Pancreas (tissue), 10 donors: ENCODE data around the gene GPR152. TPM values are rescaled to one million over a fixed set of nuclear protein-coding genes. Genes with fewer than 3 reads are reported as not detected.

Experiments used
- ATAC-seq, 4 donors: fragments of 200-7000 bp; cut with Tn5 transposase; one replicate each; pipeline versions ENCODE4 v1.8.0 to v1.9.1; 2020; ENCODE audit warnings: mild to moderate bottlenecking in 4 of 4, moderate library complexity in 4 of 4
- DNase-seq, 6 donors: peaks; one replicate each; pipeline ENCODE4 v3.0.0-alpha.2; 2020
- FAIRE-seq: peaks from 2 replicates; lab custom pipeline; 2012; peaks lifted over from hg19 to GRCh38; lab: Jason Lieb, UNC
- H3K27ac ChIP-seq, 4 donors: fragments of 200-600 bp; sonication (generic); 1 replicate in 3 of 4; 2 replicates in 1 of 4; pipeline versions ENCODE4 v1.5.0 to v1.8.0; 2020
- H3K27me3 ChIP-seq, 4 donors: fragments of 200-600 bp; one replicate each; pipeline ENCODE4 v1.8.0; 2021
- H3K36me3 ChIP-seq, 3 donors: fragments of 200-600 bp; sonication (generic) in 1 of 3; one replicate each; pipeline versions ENCODE4 v1.5.0 to v1.8.0; 2020 to 2021
- H3K4me1 ChIP-seq, 3 donors: fragments of 200-600 bp; one replicate each; pipeline ENCODE4 v1.8.0; 2021
- H3K4me3 ChIP-seq, 4 donors: fragments of 200-600 bp; sonication (generic) in 2 of 4; one replicate each; pipeline versions ENCODE4 v1.5.0 to v1.8.0; 2020 to 2021
- H3K9me3 ChIP-seq, 4 donors: fragments of 200-600 bp; one replicate each; pipeline ENCODE4 v1.8.0; 2021
- CTCF ChIP-seq, 4 donors: fragments of 200-600 bp; sonication (generic) in 3 of 4; IDR thresholded peaks; one replicate each; pipeline versions ENCODE4 v1.5.0 to v1.8.0; 2021; ENCODE audit warnings: antibody characterized with exemption in 4 of 4
- WGBS, 2 donors: extraction: QIAGEN DNeasy Blood & Tissue Kit; methylation state at CpG; one replicate each; pipeline ENCODE4 v1.1.7; 2013; 5-methylcytosine and 5-hydroxymethylcytosine counted together
- intact Hi-C, 3 donors: fragments of 100-400 bp; cut with DNase I; formaldehyde crosslinking; loops; one replicate each; pipeline versions ENCODE4 v1.11.1 to v1.14.2; 2022
- polyA plus RNA-seq, 2 donors: library from polyadenylated mRNA; stranded (reverse); fragments of 200-250 nt; gene quantifications; one replicate each; pipeline ENCODE4 v1.2.3, GENCODE V29; 2013
- total RNA-seq, 6 donors: library from RNA; stranded (reverse); fragmentation: NEBNext Ultra II Directional in 4 of 6; extraction: Animal tissue kit (Norgen Biotek cat#: 25700) in 4 of 6; gene quantifications; one replicate each; pipeline versions ENCODE4 v1.2.1 to v1.2.4, GENCODE V29; 2021 to 2023
- donor health status: healthy with polysubstance abuse.
- donor health status: DM: no; HTN: no; CAD: no; lungs with moderate emphysema.
- donor health status: DM: no; HTN: no; CAD: no.
- donor health status: control.
- donor health status: control.
- donor health status: Bipolar disorder and iron deficiency.
- donor health status: DM: yes; HTN: yes; CAD: no.
- donor health status: DM: no; HTN: no; CAD: no.
- donor health status: DM: no; HTN: no; CAD: no.
- donor health status: DM: yes; HTN: yes; CAD: no.

GPR152 gene
- total and polyA plus RNA-seq, 8 donors, result not detected

DNA sequence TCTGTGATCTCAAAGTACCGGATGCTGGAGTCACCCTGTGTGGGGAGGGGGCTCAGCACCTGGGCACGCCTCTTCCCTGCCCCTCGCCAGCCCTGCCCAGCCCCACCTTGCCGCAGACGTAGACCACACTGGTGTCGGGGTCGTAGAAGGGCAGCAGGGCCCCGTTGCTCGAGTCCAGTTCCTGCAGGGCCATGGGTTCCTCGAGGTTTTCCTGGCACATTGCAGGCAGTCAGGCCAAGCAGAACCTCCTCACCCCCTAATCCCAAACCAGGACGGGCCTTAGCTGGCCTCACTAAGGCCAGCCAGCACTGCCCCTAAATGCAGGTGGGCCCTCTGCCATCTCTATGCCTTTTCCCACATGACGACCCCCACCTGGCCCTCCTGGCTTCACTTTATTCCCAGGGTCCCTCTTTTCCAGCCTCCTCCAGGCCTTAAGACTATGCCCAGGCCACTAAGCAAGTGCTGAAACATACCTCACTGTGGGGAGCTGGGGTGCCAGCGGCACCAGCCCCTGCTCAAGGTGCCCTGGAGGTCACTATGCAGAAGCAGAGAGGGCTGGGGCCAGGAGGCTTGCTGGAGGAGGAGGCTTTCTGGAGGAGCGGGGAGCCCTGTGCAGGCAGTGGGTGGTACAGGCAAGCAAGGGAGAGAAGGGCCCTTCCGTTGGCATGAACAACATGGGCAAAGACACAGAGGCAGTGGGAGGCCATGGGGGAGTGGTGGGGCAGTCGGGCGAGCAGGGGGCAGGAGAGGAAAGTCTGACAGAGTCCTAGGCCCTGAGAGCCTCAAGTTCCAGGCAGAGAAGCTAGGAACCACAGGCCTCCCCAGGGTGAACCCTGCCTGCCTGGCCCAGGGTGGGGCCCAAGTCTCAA is 12.1 kb downstream of the GPR152 start:
- H3K27me3 ChIP-seq, result no peaks in the 10 kb centered on the region
- H3K4me1 ChIP-seq, result peaks cover 0 to 10% (median 5%) of the 10 kb centered on the region in 3 donors
- no peak for TF ChIP-seq CTCF (IDR thresholded peaks at IDR 0.05)
- no peak overlapping the region for H3K27ac ChIP-seq
- no peaks in the 10 kb centered on the region for H3K36me3 ChIP-seq
- H3K4me3 ChIP-seq, result no peak overlapping the region
- intact Hi-C loops, result no loop called here
- FAIRE-seq, result no peak
- no peak for ATAC-seq
- H3K9me3 ChIP-seq, result no peaks in the 10 kb centered on the region
- DNase-seq, result peak in 2 of 6 donors; percentile 43 to 77
- 86 to 94% methylated on average over 15 to 17 of the region's 17 CpGs for WGBS, 2 donors

DNA sequence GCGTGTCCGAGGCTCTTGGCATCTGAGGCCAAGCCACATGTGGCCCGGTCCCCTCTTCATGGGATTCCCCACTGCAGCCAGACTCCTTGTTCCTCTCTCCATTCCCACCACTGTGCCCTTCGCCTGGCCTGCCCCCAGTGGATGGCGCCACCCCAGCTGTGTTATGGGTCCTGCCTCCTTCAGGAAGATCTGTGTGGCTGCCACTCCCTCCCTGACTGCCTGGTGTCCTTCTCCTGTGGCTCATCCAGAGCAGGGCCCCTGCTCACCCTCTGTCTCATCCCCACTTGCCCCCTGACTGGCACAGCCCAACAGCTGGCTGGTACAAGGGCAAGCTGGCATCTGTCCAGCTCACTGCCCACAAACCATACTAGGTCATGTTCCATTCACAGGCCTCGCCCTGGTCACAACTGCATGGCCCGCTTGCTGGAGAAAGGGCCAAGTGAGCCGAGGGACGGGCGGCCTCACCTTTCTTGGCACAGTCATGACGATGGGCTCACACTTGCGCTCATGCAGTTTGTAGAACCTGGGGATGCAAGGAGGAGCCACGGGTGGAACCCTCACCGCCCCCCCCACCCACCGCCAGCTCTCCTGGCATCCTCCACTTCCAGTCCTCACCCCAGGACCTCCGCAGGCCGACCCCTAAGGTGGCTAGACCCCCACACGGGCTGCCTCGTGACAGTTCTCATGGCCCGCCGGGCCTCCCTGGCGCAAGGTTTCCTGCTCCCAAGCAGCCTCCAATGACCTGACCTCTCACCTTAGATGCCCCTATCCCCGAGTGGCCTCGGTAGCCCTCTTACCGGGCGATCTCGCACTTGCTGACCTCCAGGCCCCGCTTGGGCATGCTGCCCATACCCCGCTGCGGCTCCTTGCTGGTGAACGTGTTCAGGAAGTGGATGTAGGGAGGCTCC is 13.0 kb downstream of the GPR152 start:
- Histone ChIP-seq H3K36me3 (peaks cover 0 to 2% (median 0%) of the 10 kb centered on the region in 3 donors), H3K4me1 (peaks cover 0 to 10% (median 5%) of the 10 kb centered on the region in 3 donors), H3K27me3 (no peaks in the 10 kb centered on the region), H3K9me3 (no peaks in the 10 kb centered on the region), H3K4me3 (no peak overlapping the region), H3K27ac (no peak overlapping the region)
- peak in 3 of 6 donors; percentile 53 to 76 (median 62) for DNase-seq
- no peak for ATAC-seq
- 81 to 84% methylated on average over 31 of the region's 31 CpGs for WGBS, 2 donors
- no peak for TF ChIP-seq CTCF (IDR thresholded peaks at IDR 0.05)
- FAIRE-seq, result no peak
- intact Hi-C loops, result loop anchor here in 1 of 3 donors (10.0 kb wide), 1 partner anchor 55 kb away; no protein-coding TSS in a partner anchor

DNA sequence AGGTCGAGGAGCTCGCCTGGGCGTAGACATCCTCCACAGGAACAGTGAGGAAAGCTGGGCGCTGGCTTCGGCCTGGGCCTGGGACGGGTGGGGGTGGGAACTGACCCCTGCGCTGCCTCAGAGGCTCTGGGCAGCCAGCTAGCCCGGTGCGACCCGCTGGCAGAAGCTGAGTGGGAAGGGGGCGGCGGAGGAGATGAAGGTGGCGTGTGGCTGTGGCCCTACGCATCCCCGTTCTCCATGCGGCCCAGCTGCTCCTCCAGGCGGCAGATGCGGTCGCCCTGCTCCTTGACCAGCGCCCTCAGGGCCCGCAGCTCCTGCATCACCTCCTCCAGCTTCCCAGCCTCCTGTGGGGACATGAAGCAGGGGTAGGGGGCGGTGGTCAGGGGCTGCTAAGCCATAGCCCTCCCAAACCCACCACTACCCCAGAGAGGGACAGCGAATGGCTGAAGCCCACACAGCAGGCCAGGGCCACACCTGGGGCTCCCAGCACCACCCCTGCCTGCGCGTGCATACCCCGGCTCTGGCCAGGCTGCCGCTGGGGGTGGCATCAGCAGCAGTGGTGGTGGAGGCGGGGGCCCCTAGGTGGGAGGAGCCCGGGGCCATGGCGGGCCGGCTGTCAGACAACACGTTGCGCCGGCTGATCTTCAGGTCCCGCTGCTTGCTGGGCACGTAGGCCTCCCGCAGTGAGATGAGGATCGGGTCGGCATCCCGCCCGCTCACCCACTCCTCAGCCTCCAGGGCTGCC is 14.2 kb downstream of the GPR152 start:
- Histone ChIP-seq H3K4me3 (peak overlapping the region in 1 of 4 donors; percentile 12), H3K27ac (no peak overlapping the region), H3K36me3 (peaks cover 0 to 8% (median 5%) of the 10 kb centered on the region in 3 donors), H3K9me3 (no peaks in the 10 kb centered on the region), H3K27me3 (no peaks in the 10 kb centered on the region), H3K4me1 (peaks cover 0 to 7% (median 5%) of the 10 kb centered on the region in 3 donors)
- FAIRE-seq (no peak), DNase-seq (peak in 3 of 6 donors; percentile 51 to 80 (median 56)), ATAC-seq (no peak)
- intact Hi-C loops, result loop anchor here in 1 of 3 donors (10.0 kb wide), 1 partner anchor 56 kb away; no protein-coding TSS in a partner anchor
- no peak for TF ChIP-seq CTCF (IDR thresholded peaks at IDR 0.05)
- 84 to 86% methylated on average over 40 to 41 of the region's 41 CpGs for WGBS, 2 donors

DNA sequence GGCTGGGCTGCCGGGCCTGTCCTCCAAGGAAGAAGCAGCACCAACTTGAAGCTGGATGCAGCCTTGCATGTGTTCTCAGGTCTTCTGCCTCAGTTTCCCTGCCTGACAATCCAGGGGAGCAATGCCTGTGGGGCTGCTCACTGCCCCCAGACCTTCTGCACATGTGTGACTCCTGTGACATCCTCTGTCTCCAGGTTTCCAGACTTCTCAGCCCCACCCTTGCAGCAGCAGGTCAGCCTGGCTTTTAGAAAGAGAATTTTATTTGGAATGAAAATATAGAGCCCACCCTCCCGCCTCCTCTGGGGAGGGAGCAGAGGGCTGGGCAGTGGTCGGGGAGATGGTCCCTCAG is 14.7 kb downstream of the GPR152 start:
- no peaks in the 10 kb centered on the region for H3K27me3 ChIP-seq
- H3K27ac ChIP-seq, result no peak overlapping the region
- H3K4me3 ChIP-seq, result peak overlapping the region in 1 of 4 donors; percentile 12
- peaks cover 0 to 13% (median 10%) of the 10 kb centered on the region in 3 donors for H3K36me3 ChIP-seq
- no peak for DNase-seq
- H3K4me1 ChIP-seq, result peaks cover 0 to 7% (median 5%) of the 10 kb centered on the region in 3 donors
- WGBS, 2 donors, result 79 to 81% methylated on average over 3 of the region's 3 CpGs
- H3K9me3 ChIP-seq, result no peaks in the 10 kb centered on the region
- no peak for TF ChIP-seq CTCF (IDR thresholded peaks at IDR 0.05)
- intact Hi-C loops, result loop anchor here in 1 of 3 donors (10.0 kb wide), 1 partner anchor 57 kb away; no protein-coding TSS in a partner anchor
- FAIRE-seq, result no peak
- ATAC-seq, result no peak
